Measurements from ENCODE around the gene FPR3. TPM values are rescaled to one million over a fixed set of nuclear protein-coding genes. Genes with fewer than 3 reads are reported as not detected.

FPR3 gene
- total RNA-seq, 6 donors from 2014 or later = 8.8 to 50.9 (median 20.1) TPM

DNA sequence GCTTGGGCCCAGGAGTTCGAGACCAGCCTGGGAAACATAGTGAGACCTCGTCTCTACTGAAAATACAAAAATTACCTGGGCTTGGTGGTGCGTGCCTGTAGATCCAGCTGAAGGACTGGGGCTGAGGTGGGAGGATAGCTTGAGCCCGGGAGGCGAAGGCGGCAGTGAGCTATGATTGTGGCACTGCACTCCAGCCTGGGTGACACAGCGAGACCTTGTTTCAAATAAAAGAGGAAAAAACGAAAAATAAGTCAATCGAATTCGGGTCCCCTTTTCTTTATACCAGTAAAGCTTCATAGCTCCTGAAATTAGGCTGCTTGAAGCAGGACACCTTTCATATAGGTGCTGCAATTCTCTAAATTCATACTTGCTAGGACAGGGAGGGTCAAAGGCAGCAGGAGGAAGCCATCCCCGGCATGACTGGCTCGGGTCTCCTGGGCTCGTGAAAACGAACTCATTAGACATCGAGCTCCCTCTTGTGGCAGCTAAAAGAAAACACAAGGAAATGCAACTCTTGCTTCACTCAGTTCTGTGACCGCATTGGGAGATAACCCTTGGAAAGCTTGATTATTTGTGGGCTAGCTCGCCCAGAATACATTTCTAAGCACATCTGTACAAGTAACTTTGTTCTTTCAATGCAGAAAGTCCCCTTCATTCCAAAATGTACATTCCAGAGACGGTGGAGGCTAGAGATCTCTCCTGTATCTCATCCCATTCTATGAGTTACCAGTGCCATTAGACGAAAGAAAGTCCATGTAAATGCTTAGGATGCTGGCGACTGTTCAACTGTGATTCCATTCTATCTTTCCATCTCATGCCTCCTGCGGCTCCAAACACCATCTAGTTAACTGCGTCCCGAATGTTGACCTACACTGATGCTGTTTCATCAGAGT, 17.1 kb upstream of the FPR3 start:
- TF ChIP-seq EP300 (IDR thresholded peaks at IDR 0.05) (no peak), POLR2AphosphoS5 (IDR thresholded peaks at IDR 0.05) (peak in 1 of 2 donors; percentile 22), POLR2A (IDR thresholded peaks at IDR 0.05) (no peak)
- TF ChIP-seq, protein P1, sequence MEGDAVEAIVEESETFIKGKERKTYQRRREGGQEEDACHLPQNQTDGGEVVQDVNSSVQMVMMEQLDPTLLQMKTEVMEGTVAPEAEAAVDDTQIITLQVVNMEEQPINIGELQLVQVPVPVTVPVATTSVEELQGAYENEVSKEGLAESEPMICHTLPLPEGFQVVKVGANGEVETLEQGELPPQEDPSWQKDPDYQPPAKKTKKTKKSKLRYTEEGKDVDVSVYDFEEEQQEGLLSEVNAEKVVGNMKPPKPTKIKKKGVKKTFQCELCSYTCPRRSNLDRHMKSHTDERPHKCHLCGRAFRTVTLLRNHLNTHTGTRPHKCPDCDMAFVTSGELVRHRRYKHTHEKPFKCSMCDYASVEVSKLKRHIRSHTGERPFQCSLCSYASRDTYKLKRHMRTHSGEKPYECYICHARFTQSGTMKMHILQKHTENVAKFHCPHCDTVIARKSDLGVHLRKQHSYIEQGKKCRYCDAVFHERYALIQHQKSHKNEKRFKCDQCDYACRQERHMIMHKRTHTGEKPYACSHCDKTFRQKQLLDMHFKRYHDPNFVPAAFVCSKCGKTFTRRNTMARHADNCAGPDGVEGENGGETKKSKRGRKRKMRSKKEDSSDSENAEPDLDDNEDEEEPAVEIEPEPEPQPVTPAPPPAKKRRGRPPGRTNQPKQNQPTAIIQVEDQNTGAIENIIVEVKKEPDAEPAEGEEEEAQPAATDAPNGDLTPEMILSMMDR (IDR thresholded peaks at IDR 0.05) = peak; percentile 61 to 82 (median 78)
- DNase-seq = peak in 1 of 2 donors; percentile 79
- H3K27me3 ChIP-seq = no peaks in the 10 kb centered on the region
- peak overlapping the region in 1 of 4 donors; percentile 6 for H3K27ac ChIP-seq
- no peak overlapping the region for H3K4me3 ChIP-seq
- no peaks in the 10 kb centered on the region for H3K36me3 ChIP-seq
- WGBS, 2 donors = 36 to 37% methylated on average over 22 to 23 of the region's 23 CpGs
- H3K4me1 ChIP-seq = peaks cover 2 to 10% (median 5%) of the 10 kb centered on the region in 4 donors
- peak; percentile 84 to 96 for ATAC-seq (ENCODE audit: low FRiP score in 2 of 2)
- no peaks in the 10 kb centered on the region for H3K9me3 ChIP-seq

DNA sequence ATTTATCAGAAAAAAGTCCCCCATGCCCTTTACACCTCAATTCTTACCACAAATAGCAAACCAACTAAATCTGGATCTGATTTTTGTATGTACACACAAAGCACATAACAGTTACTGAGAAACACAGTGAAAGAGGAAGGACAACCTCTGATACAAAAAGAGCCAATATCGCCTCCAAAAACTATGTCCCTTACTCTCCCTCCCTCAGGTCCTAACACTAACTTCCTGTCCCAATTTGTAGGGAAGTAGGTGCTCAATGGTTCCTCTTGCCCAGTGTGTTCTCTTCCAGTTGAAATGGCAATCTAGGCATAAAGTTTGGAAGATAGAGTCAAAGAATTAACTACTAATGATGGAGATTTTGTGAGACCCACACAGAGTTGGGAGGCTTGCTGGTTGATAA, 15.8 kb upstream of the FPR3 start:
- Histone ChIP-seq H3K9me3 (no peaks in the 10 kb centered on the region), H3K36me3 (no peaks in the 10 kb centered on the region), H3K4me3 (no peak overlapping the region), H3K27me3 (no peaks in the 10 kb centered on the region), H3K27ac (no peak overlapping the region), H3K4me1 (peaks cover 2 to 10% (median 5%) of the 10 kb centered on the region in 4 donors)
- ATAC-seq (ENCODE audit: low FRiP score in 2 of 2) (no peak), DNase-seq (no peak)
- 56 to 57% methylated on average over 1 of the region's 1 CpG for WGBS, 2 donors
- TF ChIP-seq POLR2AphosphoS5 (IDR thresholded peaks at IDR 0.05) (no peak), POLR2A (IDR thresholded peaks at IDR 0.05) (no peak), EP300 (IDR thresholded peaks at IDR 0.05) (no peak)
- TF ChIP-seq, protein P1 (IDR thresholded peaks at IDR 0.05) = no peak

DNA sequence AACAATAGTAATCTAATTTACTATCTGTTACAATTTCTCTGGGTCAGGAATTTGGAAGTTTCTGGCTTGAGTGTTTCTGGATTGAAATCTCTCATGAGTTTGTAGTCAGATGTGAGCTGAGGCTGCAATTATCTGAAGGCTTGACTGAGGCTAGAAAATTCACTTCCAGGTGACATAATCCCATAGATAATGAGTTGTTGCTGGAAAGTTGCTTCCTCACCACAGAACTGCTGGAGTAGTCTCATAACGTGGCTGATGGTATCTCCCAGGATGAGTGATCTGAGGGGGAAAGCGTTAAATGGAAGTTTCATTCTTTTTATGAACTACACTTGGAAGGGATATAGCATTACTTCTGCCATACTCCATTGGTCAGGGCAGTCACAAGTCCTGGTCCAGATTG, 15.3 kb upstream of the FPR3 start:
- WGBS, 2 donors = 62 to 68% methylated on average over 2 of the region's 2 CpGs
- H3K27ac ChIP-seq = no peak overlapping the region
- no peak for DNase-seq
- TF ChIP-seq POLR2A (IDR thresholded peaks at IDR 0.05) = no peak
- no peak for TF ChIP-seq POLR2AphosphoS5 (IDR thresholded peaks at IDR 0.05)
- TF ChIP-seq EP300 (IDR thresholded peaks at IDR 0.05) = no peak
- TF ChIP-seq, protein P1 (IDR thresholded peaks at IDR 0.05) = no peak
- H3K36me3 ChIP-seq = no peaks in the 10 kb centered on the region
- H3K9me3 ChIP-seq = no peaks in the 10 kb centered on the region
- H3K4me3 ChIP-seq = no peak overlapping the region
- peaks cover 2 to 11% (median 5%) of the 10 kb centered on the region in 4 donors for H3K4me1 ChIP-seq
- no peak for ATAC-seq (ENCODE audit: low FRiP score in 2 of 2)
- H3K27me3 ChIP-seq = no peaks in the 10 kb centered on the region

GRCh38 chr19:51780270-51780669, 14.7 kb upstream of the FPR3 start:
- WGBS, 2 donors = 53 to 65% methylated on average over 2 of the region's 2 CpGs
- H3K4me3 ChIP-seq = no peak overlapping the region
- no peaks in the 10 kb centered on the region for H3K9me3 ChIP-seq
- TF ChIP-seq POLR2A (IDR thresholded peaks at IDR 0.05) (no peak), POLR2AphosphoS5 (IDR thresholded peaks at IDR 0.05) (no peak), EP300 (IDR thresholded peaks at IDR 0.05) (no peak)
- TF ChIP-seq, protein P1 (IDR thresholded peaks at IDR 0.05) = no peak
- H3K4me1 ChIP-seq = peaks cover 2 to 16% (median 5%) of the 10 kb centered on the region in 4 donors
- H3K27ac ChIP-seq = no peak overlapping the region
- no peaks in the 10 kb centered on the region for H3K27me3 ChIP-seq
- ATAC-seq (ENCODE audit: low FRiP score in 2 of 2) (no peak), DNase-seq (no peak)
- no peaks in the 10 kb centered on the region for H3K36me3 ChIP-seq
